Hematopoietic multipotent progenitor cell treated with erythropoietin and hydrocortisone succinate and interleukin-3 and kit ligand, for 6 days (in vitro differentiated cells): ENCODE measurements around the gene ZNRD2.

Experiments
- DNase-seq: peaks from one replicate; pipeline ENCODE4 v3.0.0-alpha.2; 2015

Gene ZNRD2

GRCh38 chr11:65574109-65574810, 4.0 kb downstream of the ZNRD2 start:
- peak; percentile 94 for DNase-seq

- peak; percentile 87 for DNase-seq
Observed at GRCh38 chr11:65574811-65575567, 4.7 kb downstream of the ZNRD2 start.

- DNase-seq: peak; percentile 87
Observed at GRCh38 chr11:65575568-65576231, 5.4 kb downstream of the ZNRD2 start, which contains the start of gene EHBP1L1. Gene EHBP1L1 (plus strand): TSS chr11:65576053. CDS start chr11:65576303, 250 bp downstream.

GRCh38 chr11:65576232-65576866, 6.1 kb downstream of the ZNRD2 start:
- no peak for DNase-seq

- peak; percentile 76 for DNase-seq
Observed at GRCh38 chr11:65576867-65577755, 6.8 kb downstream of the ZNRD2 start.

GRCh38 chr11:65577756-65578109, 7.5 kb downstream of the ZNRD2 start:
- DNase-seq: no peak

GRCh38 chr11:65578134-65578533, 7.9 kb downstream of the ZNRD2 start:
- no peak for DNase-seq

GRCh38 chr11:65578667-65579066, 8.4 kb downstream of the ZNRD2 start:
- DNase-seq: peak; percentile 88

- DNase-seq: no peak
Observed at GRCh38 chr11:65579291-65579690, 9.0 kb downstream of the ZNRD2 start.

GRCh38 chr11:65580031-65580692, 9.9 kb downstream of the ZNRD2 start:
- DNase-seq: no peak

GRCh38 chr11:65580756-65581155, 10.5 kb downstream of the ZNRD2 start:
- no peak for DNase-seq

- DNase-seq: no peak
Observed at GRCh38 chr11:65581928-65582327, 11.7 kb downstream of the ZNRD2 start.

- DNase-seq: no peak
Observed at GRCh38 chr11:65583589-65583988, 13.3 kb downstream of the ZNRD2 start.

GRCh38 chr11:65584106-65584505, 13.8 kb downstream of the ZNRD2 start:
- DNase-seq: no peak

- no peak for DNase-seq
Observed at GRCh38 chr11:65584723-65585171, 14.5 kb downstream of the ZNRD2 start.

GRCh38 chr11:65585396-65586246, 15.3 kb downstream of the ZNRD2 start:
- no peak for DNase-seq

- DNase-seq: no peak
Observed at GRCh38 chr11:65586247-65586630, 16.0 kb downstream of the ZNRD2 start.

- peak; percentile 52 for DNase-seq
Observed at GRCh38 chr11:65586676-65587075, 16.4 kb downstream of the ZNRD2 start.

GRCh38 chr11:65588199-65589054, 18.1 kb downstream of the ZNRD2 start:
- DNase-seq: peak; percentile 90
